Neural crest cell (in vitro differentiated cells): ENCODE results near the gene NEK7. TPM values are rescaled to one million over a fixed set of nuclear protein-coding genes. Genes with fewer than 3 reads are reported as not detected.

Experiments used
- DNase-seq: peaks from one replicate; pipeline ENCODE4 v3.0.0; 2021; ENCODE audit warnings: low read depth, mixed read lengths, low spot score
- H3K27ac Mint-ChIP-seq: one replicate; pipeline ENCODE4 v1.8.0; 2021; ENCODE audit warnings: mild to moderate bottlenecking, mixed read lengths; ENCODE audit not compliant: unreplicated experiment
- H3K27me3 Mint-ChIP-seq: 2 replicates; pipeline ENCODE4 v1.8.0; 2021; ENCODE audit warnings: low read depth, mild to moderate bottlenecking, mixed read lengths
- H3K36me3 Mint-ChIP-seq: 2 replicates; pipeline ENCODE4 v1.8.0; 2021; ENCODE audit warnings: low read depth, mild to moderate bottlenecking, mixed read lengths
- H3K4me1 Mint-ChIP-seq: 2 replicates; pipeline ENCODE4 v1.8.0; 2021; ENCODE audit warnings: mixed read lengths
- H3K4me3 Mint-ChIP-seq: one replicate; pipeline ENCODE4 v1.8.0; 2021; ENCODE audit warnings: mild to moderate bottlenecking, mixed read lengths
- H3K9me3 Mint-ChIP-seq: 2 replicates; pipeline ENCODE4 v1.8.0; 2021; ENCODE audit warnings: mixed read lengths
- CTCF ChIP-seq: fragments of 200-600 bp; sonication (generic); conservative IDR thresholded peaks from 2 replicates; pipeline ENCODE4 v1.5.0; 2021; ENCODE audit warnings: antibody characterized with exemption, mild to moderate bottlenecking
- total RNA-seq: library from RNA; stranded (reverse); gene quantifications from 2 replicates; pipeline ENCODE4 v1.2.1, GENCODE V29; 2021

The NEK7 gene
- total RNA-seq, 1 donor from 2014 or later = 12.5 TPM

- TF ChIP-seq CTCF = no peak
- Mint-ChIP-seq H3K27me3 (no peaks in the 10 kb centered on the region), H3K9me3 (no peaks in the 10 kb centered on the region), H3K36me3 (no peaks in the 10 kb centered on the region), H3K4me3 (no peak overlapping the region), H3K4me1 (no peaks in the 10 kb centered on the region), H3K27ac (no peak overlapping the region)
- no peak for DNase-seq
Observed at GRCh38 chr1:198278943-198279342, 122.1 kb downstream of the NEK7 start.

GRCh38 chr1:198280080-198280479 lies 123.3 kb downstream of the NEK7 start:
- Mint-ChIP-seq H3K27me3 (no peaks in the 10 kb centered on the region), H3K36me3 (peaks cover 2% of the 10 kb centered on the region), H3K27ac (no peak overlapping the region), H3K4me1 (no peaks in the 10 kb centered on the region), H3K4me3 (no peak overlapping the region), H3K9me3 (no peaks in the 10 kb centered on the region)
- DNase-seq = no peak
- no peak for TF ChIP-seq CTCF

GRCh38 chr1:198281911-198282310 lies 125.1 kb downstream of the NEK7 start:
- Mint-ChIP-seq H3K36me3 (peaks cover 3% of the 10 kb centered on the region), H3K4me3 (no peak overlapping the region), H3K4me1 (no peaks in the 10 kb centered on the region), H3K27me3 (no peaks in the 10 kb centered on the region), H3K9me3 (no peaks in the 10 kb centered on the region), H3K27ac (no peak overlapping the region)
- DNase-seq = no peak
- no peak for TF ChIP-seq CTCF

GRCh38 chr1:198283222-198283621 lies 126.4 kb downstream of the NEK7 start:
- Mint-ChIP-seq H3K36me3 (peaks cover 3% of the 10 kb centered on the region), H3K4me3 (no peak overlapping the region), H3K9me3 (no peaks in the 10 kb centered on the region), H3K27ac (no peak overlapping the region), H3K27me3 (no peaks in the 10 kb centered on the region), H3K4me1 (no peaks in the 10 kb centered on the region)
- TF ChIP-seq CTCF = no peak
- no peak for DNase-seq

- TF ChIP-seq CTCF = no peak
- Mint-ChIP-seq H3K4me3 (no peak overlapping the region), H3K9me3 (no peaks in the 10 kb centered on the region), H3K4me1 (peaks cover 9% of the 10 kb centered on the region), H3K36me3 (peaks cover 3% of the 10 kb centered on the region), H3K27me3 (no peaks in the 10 kb centered on the region), H3K27ac (no peak overlapping the region)
- DNase-seq = no peak
Observed at GRCh38 chr1:198287916-198288315, 131.1 kb downstream of the NEK7 start.
